ENCODE measurements around the gene VPS9D1.

Gene VPS9D1

DNA sequence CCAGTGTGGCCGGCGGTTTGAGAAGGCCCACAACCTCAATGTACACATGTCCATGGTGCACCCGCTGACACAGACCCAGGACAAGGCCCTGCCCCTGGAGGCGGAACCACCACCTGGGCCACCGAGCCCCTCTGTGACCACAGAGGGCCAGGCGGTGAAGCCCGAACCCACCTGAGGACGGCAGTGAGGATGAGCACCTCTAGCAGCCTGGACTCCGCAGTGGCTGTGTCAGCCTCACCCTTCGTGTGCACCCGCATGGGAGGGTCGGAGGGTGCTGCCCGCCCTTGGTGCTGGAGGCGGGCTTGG is 17.3 kb upstream of the VPS9D1 start:
- Histone ChIP-seq H3K4me1 (ENCODE audit: insufficient read depth, low read length, severe bottlenecking) (no peaks in the 10 kb centered on the region), H3K27me3 (ENCODE audit: insufficient read depth, low read length) (no peaks in the 10 kb centered on the region), H3K36me3 (ENCODE audit: insufficient read depth, low read length) (peaks cover 99% of the 10 kb centered on the region), H3F3A (ENCODE audit: insufficient read depth, low read length) (no peaks in the 10 kb centered on the region), H3K27ac (ENCODE audit: low read depth, low read length, poor library complexity, severe bottlenecking) (no peak overlapping the region), H3K4me2 (ENCODE audit: low read length) (no peak overlapping the region), H3K4me3 (ENCODE audit: low read depth, low read length, poor library complexity, severe bottlenecking) (no peak overlapping the region), H3K79me2 (ENCODE audit: insufficient read depth, low read length) (no peaks in the 10 kb centered on the region), H4K20me1 (ENCODE audit: insufficient read depth, low read length) (no peaks in the 10 kb centered on the region), H3K9me3 (ENCODE audit: low read length) (no peaks in the 10 kb centered on the region), H2AFZ (ENCODE audit: low read length) (no peak overlapping the region), H3K9me2 (ENCODE audit: low read depth, low read length) (no peaks in the 10 kb centered on the region), H3K9ac (ENCODE audit: low read length) (no peak overlapping the region)
- TF ChIP-seq EZH2 (IDR thresholded peaks at IDR 0.05; ENCODE audit: borderline replicate concordance, low read length) = no peak
- TF ChIP-seq, protein P1, sequence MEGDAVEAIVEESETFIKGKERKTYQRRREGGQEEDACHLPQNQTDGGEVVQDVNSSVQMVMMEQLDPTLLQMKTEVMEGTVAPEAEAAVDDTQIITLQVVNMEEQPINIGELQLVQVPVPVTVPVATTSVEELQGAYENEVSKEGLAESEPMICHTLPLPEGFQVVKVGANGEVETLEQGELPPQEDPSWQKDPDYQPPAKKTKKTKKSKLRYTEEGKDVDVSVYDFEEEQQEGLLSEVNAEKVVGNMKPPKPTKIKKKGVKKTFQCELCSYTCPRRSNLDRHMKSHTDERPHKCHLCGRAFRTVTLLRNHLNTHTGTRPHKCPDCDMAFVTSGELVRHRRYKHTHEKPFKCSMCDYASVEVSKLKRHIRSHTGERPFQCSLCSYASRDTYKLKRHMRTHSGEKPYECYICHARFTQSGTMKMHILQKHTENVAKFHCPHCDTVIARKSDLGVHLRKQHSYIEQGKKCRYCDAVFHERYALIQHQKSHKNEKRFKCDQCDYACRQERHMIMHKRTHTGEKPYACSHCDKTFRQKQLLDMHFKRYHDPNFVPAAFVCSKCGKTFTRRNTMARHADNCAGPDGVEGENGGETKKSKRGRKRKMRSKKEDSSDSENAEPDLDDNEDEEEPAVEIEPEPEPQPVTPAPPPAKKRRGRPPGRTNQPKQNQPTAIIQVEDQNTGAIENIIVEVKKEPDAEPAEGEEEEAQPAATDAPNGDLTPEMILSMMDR (IDR thresholded peaks at IDR 0.05; ENCODE audit: low read length) = no peak

DNA sequence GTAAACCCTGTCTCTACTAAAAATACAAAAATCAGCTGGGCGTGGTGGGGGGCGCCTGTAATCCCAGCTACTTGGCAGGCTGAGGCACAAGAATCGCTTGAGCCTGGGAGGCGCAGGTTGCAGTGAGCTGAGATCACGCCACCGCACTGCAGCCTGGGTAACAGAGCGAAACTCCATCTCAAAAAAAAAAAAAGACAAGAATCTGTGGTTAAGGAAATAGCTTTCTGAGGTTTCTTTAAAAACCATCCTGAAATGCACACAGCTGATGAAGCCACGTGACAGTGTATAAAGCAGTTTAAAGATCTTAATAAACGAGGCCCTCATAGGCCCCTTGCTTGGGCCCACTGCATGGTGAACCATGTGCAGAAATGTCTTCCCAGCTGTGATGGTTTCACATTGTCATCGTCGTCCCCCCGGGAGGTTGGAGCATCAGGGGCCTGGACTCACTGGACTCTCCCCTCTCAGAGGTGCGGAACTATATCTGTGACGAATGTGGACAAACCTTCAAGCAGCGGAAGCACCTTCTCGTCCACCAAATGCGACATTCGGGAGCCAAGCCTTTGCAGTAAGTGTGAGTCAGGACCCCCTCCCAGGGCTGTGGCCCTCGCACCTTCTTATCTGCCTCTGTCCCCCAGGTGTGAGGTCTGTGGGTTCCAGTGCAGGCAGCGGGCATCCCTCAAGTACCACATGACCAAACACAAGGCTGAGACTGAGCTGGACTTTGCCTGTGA is 16.8 kb upstream of the VPS9D1 start:
- H3K79me2 ChIP-seq (ENCODE audit: insufficient read depth, low read length) = no peaks in the 10 kb centered on the region
- H4K20me1 ChIP-seq (ENCODE audit: insufficient read depth, low read length) = no peaks in the 10 kb centered on the region
- no peak for TF ChIP-seq EZH2 (IDR thresholded peaks at IDR 0.05; ENCODE audit: borderline replicate concordance, low read length)
- TF ChIP-seq, protein P1 (IDR thresholded peaks at IDR 0.05; ENCODE audit: low read length) = no peak
- no peaks in the 10 kb centered on the region for H3K9me3 ChIP-seq (ENCODE audit: low read length)
- no peak overlapping the region for H3K4me3 ChIP-seq (ENCODE audit: low read depth, low read length, poor library complexity, severe bottlenecking)
- no peak overlapping the region for H3K27ac ChIP-seq (ENCODE audit: low read depth, low read length, poor library complexity, severe bottlenecking)
- H3K27me3 ChIP-seq (ENCODE audit: insufficient read depth, low read length) = no peaks in the 10 kb centered on the region
- H3F3A ChIP-seq (ENCODE audit: insufficient read depth, low read length) = no peaks in the 10 kb centered on the region
- no peaks in the 10 kb centered on the region for H3K9me2 ChIP-seq (ENCODE audit: low read depth, low read length)
- H3K9ac ChIP-seq (ENCODE audit: low read length) = no peak overlapping the region
- no peak overlapping the region for H3K4me2 ChIP-seq (ENCODE audit: low read length)
- H2AFZ ChIP-seq (ENCODE audit: low read length) = no peak overlapping the region
- H3K36me3 ChIP-seq (ENCODE audit: insufficient read depth, low read length) = peaks cover 94% of the 10 kb centered on the region
- no peaks in the 10 kb centered on the region for H3K4me1 ChIP-seq (ENCODE audit: insufficient read depth, low read length, severe bottlenecking)

DNA sequence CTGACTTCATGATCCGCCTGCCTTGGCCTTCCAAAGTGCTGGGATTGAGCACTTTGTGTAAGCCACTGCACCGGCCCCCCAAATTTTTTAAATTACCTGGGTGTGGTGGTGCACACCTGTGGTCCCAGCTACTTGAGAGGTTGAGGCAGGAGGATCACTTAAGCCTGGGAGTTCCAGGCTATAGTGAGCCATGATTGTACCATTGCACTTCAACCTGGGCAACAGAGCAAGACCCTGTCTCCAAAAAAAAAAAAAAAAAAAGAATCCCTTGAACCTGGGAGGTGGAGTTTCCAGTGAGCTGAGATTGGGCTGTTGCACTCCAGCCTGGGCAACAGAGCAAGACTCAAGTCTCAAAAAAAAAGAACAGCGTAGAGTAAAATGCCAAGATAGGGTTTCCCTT is 15.9 kb upstream of the VPS9D1 start:
- Histone ChIP-seq H3K4me1 (ENCODE audit: insufficient read depth, low read length, severe bottlenecking) (no peaks in the 10 kb centered on the region), H3K4me2 (ENCODE audit: low read length) (no peak overlapping the region), H3K9ac (ENCODE audit: low read length) (no peak overlapping the region), H3K27ac (ENCODE audit: low read depth, low read length, poor library complexity, severe bottlenecking) (no peak overlapping the region), H3K27me3 (ENCODE audit: insufficient read depth, low read length) (no peaks in the 10 kb centered on the region), H3K79me2 (ENCODE audit: insufficient read depth, low read length) (no peaks in the 10 kb centered on the region), H4K20me1 (ENCODE audit: insufficient read depth, low read length) (no peaks in the 10 kb centered on the region), H3K9me2 (ENCODE audit: low read depth, low read length) (no peaks in the 10 kb centered on the region), H2AFZ (ENCODE audit: low read length) (no peak overlapping the region), H3F3A (ENCODE audit: insufficient read depth, low read length) (no peaks in the 10 kb centered on the region), H3K36me3 (ENCODE audit: insufficient read depth, low read length) (peaks cover 88% of the 10 kb centered on the region), H3K9me3 (ENCODE audit: low read length) (no peaks in the 10 kb centered on the region), H3K4me3 (ENCODE audit: low read depth, low read length, poor library complexity, severe bottlenecking) (no peak overlapping the region)
- no peak for TF ChIP-seq EZH2 (IDR thresholded peaks at IDR 0.05; ENCODE audit: borderline replicate concordance, low read length)
- TF ChIP-seq, protein P1 (IDR thresholded peaks at IDR 0.05; ENCODE audit: low read length) = no peak

Data from OCI-LY1 (cell line).